SKM-1 treated with dmso at 0.1 percent for 144 hours (cell line): ENCODE measurements around the gene LONRF3.
A peak's percentile ranks its signal among the peaks of the same experiment; 100 is the strongest.

Experiments used
- DNase-seq: peaks from one replicate; lab custom pipeline; 2025; ENCODE audit not compliant: unreplicated experiment; lab: John Stamatoyannopoulos, UW

LONRF3 gene

DNA sequence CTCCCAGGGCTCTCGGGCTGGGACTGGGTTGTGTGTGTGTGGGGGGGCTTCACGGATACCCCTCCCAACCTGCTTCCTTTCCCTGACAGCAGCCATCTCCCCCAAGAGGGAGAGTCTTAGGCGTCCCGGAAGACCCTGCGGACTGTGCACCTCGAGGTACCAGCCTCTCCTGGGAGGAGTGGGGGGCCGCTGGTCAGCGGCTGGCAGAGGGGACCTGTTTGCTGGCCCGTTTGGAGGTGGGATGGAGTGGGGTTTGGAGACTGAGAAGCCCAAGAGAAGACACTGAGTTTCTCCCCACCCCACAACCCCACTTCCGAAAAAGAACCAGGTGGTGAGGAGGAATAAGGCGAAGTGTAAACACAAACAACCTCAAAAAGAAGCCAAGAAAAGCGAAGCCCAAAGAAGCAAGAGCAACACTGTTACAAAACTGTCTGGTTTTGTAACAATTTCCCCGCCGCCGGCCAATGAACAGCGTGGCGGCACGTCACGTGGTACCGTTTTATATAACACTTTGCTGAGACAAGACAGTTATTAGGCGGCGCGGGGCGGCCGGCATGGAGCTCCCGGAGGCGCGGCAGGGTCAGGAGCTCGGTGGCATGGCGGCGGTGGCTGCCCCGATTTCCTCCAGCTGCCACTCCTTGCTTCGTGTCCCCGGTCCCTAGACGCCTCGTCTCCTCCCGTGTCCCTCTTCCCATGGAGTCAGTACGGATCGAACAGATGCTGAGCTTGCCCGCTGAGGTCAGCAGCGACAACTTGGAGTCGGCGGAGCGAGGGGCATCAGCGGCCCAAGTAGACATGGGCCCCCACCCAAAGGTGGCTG, at the start of gene LONRF3:
Gene LONRF3 (plus strand): TSS at position 531 of the 820 bp plus-strand sequence. CDS start 163 bp downstream, at position 694.
- peak; percentile 52 for DNase-seq

DNA sequence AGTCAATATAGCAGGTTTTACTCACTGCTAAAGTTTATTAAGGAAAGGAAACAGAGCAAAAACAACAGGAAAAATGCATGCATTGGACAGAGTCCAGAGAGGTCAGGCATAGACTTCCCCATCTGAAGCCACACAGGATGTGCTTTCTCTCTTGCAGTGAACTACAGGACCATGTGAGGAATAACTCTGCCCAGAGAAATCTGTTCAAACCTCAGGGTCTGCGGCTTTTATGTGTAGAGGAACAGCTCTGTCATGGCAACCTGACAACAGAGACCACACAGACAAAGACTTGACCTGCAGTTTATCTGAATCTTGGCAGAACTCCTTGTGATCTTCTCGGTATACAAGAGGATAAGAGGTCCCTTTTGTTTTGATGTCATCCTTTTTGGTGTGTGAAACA, 46.3 kb upstream of the LONRF3 start:
- DNase-seq, result peak; percentile 29

DNA sequence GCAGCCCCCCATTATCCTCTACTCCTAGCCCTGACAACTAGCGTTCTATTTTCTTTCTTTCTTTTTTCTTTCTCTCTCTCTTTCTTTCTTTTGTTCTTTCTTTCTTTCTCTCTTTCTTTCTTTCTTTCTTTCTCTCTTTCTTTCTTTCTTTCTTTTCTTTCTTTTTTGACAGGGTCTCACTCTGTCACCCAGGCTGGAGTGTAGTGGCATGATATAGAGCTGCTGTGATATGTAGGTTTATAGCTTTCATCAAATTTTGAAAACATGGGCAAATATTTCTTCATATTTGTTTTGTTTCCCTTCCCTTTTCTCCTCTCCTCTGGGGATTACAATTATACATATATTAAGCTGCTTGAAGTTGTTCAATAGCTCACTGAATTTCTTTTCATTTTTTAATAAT, 39.1 kb upstream of the LONRF3 start:
- DNase-seq, result no peak

DNA sequence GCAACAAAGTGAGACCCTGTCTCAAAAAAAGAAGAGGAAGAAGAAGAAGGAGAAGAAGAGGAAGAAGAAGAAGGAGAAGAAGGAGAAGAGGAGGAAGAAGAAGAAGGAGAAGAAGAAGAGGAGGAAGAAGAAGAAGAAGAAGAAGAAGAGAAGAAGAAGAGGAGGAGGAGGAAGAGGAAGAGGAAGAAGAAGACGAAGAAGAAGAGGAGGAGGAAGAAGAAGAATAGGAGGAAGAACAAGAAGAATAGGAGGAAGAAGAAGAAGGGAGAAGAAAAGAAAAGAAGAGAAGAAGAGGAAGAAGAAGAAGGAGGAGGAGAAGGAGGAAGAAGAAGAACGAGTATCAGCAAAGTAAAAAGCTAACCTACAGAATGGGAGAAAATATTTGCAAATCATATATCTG, 33.3 kb upstream of the LONRF3 start:
- no peak for DNase-seq

DNA sequence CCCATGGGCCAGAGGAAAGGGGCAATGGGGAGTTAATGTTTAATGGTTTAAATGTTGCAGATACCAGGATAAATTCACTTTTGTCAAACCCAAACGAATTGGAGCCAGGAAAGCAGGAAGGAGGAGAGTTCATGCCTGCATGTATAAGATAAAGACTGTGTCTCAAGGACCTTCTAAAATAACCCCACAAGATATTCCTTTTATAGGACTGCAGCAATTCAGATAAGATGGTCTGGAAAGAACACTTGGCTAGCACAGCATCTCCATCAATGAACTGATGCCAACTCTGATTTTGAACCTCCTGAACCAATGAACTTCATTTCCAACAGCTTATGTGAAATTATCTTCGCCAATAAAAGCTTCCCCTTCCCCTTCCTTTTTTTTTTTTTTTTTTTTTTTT, 31.3 kb upstream of the LONRF3 start:
- DNase-seq, result no peak

DNA sequence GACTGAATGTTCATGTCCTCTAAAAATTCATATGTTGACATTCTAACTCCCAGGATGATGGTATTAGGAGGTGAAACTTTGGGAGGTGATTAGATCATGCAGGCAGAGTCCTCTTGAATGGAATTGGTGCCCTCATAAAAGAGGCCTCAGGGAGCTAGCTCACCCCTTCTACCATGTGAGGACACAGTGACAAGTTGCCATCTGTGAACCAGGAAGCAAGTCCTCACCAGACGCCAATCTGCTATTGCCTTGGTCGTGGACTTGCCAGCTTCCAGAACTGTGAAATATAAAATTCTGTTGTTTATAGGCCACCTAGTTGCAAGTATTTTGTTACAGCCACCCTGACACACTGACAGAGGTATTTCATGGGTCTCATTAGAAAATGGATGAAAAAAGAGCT, 28.5 kb upstream of the LONRF3 start:
- no peak for DNase-seq

DNA sequence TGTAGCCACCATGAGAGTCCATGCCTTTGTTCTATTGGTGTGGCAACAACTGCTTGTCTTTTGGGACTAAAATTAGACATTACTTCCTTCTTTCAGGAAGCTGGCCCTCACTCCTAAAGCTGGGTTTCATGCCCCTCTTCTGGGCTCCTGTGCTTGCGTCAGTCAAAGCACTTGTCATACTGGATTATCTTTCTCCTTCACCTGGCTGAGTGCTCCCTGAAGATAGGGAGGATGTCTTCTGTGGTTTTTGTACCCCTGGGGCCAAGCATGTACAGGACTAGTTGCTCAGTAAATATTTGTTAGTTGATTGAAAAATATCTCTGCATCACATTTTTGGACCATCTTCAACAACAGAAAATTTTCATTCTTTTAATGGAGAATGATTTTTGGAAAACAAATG, 26.1 kb upstream of the LONRF3 start:
- DNase-seq, result no peak

DNA sequence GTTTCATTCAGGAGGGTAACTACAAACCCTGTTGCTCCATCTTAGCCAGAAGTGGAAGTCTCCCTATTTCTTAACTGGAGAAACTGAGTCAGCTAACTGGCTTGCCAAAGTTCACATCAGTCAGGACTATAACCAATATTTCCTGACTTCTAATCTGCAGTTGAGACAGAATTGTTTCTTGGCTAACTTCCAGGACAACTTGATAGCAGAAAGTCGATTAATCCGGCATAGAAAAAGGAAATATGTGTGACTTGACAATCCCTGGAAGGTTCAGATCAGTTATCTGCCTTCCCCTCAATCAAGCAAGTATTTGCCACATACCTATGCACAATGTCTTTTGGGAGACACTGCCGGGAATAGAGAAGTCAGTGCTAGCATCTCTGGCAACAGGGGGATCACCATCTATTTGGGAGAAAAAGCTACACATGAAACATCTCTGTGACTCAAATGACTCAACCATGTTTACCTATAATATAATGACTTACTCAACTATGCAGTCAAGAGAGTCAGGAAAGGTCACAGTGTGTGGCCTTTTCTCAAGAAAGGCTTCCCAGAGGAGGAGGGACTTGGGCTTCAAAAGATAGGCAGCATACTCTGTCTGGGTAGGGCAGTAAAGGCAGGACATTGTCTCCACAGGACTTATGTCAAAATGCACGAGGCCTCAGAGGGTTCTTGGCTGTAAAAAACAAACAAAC, 12.4 kb upstream of the LONRF3 start:
- no peak for DNase-seq

DNA sequence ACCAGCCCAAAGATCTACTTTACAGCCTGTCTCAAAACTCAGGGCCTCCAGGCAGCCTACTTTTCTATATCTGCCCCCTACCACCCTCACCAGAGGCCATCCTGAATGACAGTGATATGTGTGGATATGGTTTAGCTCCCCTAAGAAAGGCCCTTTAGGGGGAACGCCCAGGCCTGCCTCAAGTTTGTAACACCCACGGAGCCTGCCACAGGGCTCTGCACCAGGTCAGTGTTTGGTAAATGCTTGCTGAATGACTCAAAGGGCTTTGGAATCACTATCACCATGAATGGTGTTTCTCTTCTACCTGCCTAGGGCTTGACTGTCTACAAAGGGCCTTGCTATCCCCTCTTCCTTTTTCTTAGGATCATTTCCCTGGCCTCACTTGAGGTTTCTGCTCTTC, 11.3 kb upstream of the LONRF3 start:
- no peak for DNase-seq

DNA sequence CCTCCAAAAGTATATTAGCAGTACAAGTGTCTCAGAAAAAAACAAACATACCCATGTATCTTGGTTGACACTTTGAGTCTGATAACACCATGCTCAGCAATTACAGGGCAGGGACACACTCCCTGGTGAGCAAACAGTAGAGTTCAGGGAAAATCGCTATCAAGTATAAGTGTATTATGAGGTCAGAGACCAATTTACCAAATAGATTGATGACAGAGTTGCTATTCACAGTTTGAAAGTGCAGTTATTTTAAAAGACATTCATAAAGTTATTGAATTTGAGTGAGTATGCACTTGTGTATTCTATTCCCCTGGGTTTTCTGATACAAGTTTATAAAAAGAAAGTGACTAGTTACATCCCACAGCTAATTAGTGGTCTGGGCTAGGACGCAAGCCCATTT, 10.2 kb upstream of the LONRF3 start:
- DNase-seq, result no peak

DNA sequence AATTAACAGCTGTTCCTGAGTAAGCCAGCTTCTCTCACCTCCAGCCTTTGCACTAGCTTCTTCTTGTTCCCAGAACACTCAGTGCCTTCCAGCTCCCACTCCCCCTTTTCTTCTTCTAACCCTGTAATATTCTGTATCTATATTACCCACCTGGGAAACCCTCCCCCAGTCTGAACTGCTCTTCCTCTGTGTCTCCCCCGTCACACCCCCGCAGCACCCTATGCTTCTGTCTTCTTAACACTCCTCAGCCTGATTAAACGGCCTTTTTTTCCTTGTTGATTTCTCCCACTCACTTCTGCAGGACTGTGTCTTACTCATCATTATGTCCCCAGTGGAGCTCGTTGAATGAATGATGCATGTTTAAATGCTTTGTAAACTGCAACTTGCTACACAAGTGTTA, 9.0 kb upstream of the LONRF3 start:
- no peak for DNase-seq

DNA sequence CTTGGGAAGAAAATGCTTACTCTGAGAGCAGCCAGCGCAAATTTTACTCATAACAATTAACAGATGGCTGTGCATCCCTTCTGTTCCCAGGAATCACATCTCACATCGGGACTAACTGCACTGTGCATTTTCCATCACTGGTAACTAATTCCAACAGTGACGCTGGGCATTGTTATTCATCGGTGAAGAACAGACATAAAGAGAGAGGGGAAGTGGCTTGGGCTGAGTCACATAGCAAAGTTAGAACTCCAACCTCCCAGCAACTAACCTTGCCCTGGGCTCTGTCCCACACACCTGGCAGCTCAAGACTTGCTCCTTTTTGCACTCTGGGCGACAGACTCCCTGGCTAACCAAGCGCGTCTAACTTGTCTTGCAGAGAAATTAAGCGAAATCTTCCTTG, 6.4 kb upstream of the LONRF3 start:
- DNase-seq, result no peak

DNA sequence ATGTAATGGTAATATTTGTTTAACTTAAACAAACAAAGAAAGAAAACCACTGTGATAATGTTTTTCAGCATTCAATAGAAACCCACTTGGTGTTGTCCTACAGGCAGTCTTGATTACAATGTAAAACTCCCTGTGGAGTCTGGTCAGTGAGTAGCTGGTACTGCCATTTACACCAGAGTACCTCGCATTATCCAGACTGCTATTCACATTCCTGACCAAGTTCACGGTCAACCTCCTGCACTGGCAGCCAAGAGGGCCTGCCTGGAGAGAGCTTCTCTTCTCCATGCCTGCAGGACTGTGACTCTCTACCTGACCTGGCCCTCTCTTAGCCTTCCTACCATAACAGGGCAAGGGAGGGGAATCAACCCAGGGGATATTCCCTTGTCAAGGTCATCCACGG, 2.9 kb upstream of the LONRF3 start:
- no peak for DNase-seq

DNA sequence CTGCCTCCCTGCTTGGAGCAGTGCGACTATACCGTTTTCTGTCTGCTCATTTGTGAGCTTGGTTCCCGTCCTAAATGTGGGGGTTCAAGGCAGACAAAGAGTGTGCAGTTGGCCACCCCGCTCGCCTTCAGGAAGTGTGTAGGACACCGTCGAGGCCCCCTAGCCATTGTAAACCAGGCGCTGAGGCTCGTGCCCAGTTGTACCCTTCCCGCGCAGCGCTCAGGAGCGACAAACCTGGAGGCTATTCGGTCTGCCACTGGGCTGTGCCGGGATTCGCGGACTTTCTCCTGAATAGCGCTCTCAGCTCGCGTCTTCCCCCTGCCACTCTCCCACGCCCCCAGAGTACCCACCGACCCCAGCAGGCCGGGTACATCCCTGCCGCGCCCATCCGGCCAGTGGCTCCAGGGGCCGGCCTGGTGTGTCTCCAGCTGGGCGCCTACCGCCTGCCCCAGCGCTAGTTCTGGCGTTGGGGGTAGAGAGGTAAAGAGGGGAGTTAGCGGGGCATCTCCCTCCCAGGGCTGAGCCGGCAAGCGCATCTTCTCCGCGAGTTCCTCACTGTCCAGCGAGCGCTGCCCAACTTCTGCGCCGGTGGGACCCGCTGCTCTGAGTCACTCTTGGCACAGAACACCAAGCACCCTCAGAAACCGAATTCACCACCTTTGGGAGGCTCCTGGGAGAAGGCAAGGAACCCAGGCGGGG, 880 bp upstream of the LONRF3 start:
- no peak for DNase-seq

DNA sequence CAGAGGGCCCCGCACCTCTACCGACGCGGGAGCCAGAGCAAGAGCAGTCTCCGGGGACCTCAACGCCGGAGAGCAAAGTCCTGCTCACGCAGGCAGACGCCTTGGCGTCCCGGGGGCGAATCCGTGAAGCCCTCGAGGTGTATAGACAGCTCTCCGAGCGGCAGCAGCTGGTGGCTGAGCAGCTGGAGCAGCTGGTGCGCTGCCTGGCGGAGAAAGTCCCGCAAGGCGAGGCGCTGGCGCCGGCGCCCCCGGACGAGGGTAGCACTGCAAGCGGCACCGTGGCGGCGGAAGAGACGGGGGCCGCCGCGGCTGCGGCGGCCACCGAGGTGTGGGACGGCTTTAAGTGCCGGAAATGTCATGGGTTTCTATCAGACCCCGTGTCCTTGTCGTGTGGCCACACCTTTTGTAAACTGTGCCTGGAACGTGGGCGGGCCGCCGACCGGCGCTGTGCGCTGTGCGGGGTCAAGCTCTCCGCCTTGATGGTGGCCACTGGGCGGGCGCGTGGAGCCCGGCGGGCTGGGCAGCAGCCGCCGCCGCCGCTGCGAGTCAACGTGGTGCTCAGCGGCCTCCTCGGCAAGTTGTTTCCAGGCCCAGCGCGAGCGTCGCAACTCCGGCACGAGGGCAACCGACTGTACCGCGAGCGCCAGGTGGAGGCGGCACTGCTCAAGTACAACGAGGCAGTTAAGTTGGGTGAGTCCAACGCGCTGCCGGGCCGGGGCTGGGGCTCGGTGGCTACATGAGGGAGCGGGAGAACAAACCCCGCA, 672 bp downstream of the LONRF3 start:
- DNase-seq, result no peak

DNA sequence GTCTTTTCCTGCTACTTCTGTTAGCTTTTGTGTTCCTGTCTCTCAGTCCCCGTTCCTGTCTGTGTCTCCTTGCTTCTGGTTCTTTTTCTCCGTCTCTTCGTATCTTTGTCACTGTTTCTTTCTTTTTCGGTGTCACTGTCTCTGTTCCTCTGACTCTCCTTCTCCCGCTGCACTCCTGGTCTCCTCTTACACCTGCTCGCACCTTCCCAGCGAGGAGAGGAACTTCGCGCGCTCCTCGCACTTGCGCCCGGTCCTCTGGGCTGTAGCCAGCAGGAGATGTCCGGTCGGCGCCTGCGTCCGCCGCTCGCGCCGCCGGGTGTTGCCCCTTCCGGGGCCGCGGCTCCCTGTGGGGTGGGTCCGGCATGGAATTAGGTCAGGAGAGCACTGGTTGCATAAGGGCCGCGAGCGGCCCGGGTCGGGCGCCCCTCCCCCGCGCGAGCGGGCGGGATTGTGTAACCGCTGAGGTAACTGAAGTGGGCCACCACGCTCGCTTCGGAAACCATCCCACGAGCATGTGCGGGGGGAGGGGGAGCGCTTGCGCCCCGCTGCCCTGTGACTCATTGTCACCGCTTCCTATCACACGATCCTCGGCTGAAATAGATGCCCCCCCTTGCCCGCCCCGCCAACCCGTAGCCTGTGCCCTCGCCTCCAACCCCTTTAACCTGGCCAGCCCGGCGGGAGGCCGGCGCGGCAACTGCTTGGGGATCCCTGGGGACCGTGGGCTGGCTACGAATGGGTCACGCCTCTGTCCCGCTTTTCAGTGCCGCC, 1.6 kb downstream of the LONRF3 start:
- peak; percentile 64 for DNase-seq

DNA sequence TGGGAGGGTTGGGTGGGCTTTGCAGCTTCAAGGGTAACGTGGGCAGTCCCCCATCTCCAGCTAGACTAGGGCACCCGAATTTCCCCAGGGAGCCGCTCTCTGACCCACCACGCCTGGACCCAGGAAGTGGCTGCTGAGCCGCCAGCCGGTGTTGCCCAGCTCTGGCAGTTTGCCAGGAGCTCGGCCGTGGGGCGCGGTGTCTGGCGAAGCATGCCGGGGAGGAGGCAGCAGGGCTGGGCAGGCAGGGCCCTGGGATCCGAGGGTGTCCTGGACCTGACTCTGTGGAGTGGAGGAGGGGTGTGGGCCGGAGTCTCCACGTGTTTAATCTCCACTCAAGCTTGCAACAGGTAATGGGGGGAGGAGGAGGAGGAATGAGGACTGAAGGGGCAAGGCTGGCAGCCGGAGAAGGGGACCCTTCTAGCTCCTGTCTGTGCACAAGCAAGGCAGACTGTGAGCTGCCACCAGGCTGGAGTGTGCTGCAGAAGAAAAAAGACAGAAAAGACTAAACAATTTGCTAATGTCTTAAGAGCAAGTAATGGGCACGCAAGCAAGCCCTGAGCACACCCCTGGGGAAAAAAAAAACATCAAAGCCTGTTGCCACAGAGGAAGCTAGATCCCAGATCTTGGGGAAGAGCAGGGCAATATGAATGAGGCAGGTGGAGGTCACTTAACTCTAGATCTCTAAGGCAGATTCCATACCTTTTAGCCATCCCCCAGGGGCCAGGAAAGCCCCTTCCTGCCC, 2.4 kb downstream of the LONRF3 start:
- peak; percentile 16 for DNase-seq

DNA sequence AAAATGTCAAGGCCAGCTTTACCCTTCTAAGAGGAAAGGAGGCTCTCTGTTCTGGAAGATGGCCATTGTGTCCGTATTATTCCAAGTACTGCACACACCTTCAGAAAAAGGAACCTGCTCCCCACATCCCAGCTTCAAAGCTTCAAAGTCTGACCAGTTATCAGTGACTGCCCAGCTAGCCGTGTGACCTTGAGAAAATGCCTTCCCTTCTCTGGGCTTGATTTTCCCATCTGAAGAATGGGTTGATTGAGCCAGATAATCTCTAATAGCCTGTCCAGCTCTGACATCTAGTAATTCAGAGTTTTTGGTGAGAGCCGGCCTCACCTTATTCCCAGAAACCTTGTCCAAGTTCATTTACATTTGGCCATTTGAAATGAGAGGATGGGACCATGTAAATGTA, 3.0 kb downstream of the LONRF3 start:
- no peak for DNase-seq

DNA sequence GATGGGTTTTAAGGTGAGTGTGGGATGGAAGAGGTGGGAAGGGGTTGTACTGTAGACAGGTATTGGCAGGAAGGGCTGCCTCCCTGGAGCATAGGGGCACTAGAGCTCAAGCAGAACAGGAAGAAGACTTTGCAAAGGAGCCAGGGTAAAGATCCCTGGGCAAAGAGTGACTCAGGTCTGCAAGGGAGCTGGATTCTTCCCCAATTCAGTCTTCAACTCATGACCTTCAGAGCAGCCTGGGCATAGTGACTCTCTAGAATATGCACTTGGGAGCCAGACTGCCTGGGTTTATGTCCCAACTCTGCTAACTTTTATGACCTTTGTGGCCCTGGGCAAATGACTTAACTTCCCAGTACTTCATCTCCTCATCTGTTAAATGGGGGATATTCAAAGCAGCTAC, 4.0 kb downstream of the LONRF3 start:
- peak; percentile 1 for DNase-seq

DNA sequence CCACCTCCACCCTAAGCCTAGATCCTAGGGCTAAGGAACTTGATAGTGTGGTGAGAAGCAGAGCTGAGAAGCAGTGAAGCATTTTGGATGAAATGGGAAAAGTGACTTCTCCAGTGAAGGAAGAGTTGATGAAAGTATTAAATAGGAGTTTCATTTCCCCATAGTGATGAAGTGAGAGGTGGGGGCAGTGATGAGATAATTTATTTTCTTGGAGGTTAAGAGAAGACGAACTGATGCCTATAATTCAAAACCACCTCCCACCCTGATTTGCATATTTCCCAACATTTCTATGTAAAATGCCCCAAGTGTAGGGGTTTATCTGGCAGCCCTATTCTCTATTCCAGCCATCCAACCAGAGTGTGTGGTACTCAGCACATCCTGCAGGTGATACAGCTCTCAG, 6.3 kb downstream of the LONRF3 start:
- DNase-seq, result no peak
